Measurements from ENCODE around the gene SHB. TPM values are rescaled to one million over a fixed set of nuclear protein-coding genes. Genes with fewer than 3 reads are reported as not detected.

Gene SHB
- total and polyA plus RNA-seq, 2 of the 13 experiments (the other 11 are each of a cell fraction or from before 2014, with no cell fraction given) = 19.4 to 20.7 TPM

- TF ChIP-seq SP140L (CRISPR knock-in tag; IDR thresholded peaks at IDR 0.05; ENCODE audit: borderline replicate concordance) (peak; percentile 78; the same call in 1 of the 2 replicates), BRCA1 (CRISPR knock-in tag; IDR thresholded peaks at IDR 0.05) (no peak; the same call in 1 of the 2 replicates), PBX3 (CRISPR knock-in tag; IDR thresholded peaks at IDR 0.05; ENCODE audit: borderline replicate concordance) (no peak), ZNF430 (CRISPR knock-in tag; IDR thresholded peaks at IDR 0.05) (no peak; the same call in 1 of the 2 replicates), ZNF691 (CRISPR knock-in tag; IDR thresholded peaks at IDR 0.05; ENCODE audit: borderline replicate concordance, low read depth) (0 out of 2 replicates have a peak, but pooled peaks have one; percentile 47), NFATC3 (CRISPR knock-in tag; IDR thresholded peaks at IDR 0.05) (0 out of 2 replicates have a peak, but pooled peaks have one; percentile 79), MYC (CRISPR knock-in tag; IDR thresholded peaks at IDR 0.05; ENCODE audit: borderline replicate concordance) (peak; percentile 98), ZFP82 (CRISPR knock-in tag; IDR thresholded peaks at IDR 0.05; ENCODE audit: borderline replicate concordance) (peak; percentile 92; the same call in 1 of the 2 replicates), NKX3-1 (CRISPR knock-in tag; IDR thresholded peaks at IDR 0.05) (no peak), ZNF567 (CRISPR knock-in tag; IDR thresholded peaks at IDR 0.05; ENCODE audit: borderline replicate concordance) (peak; percentile 45; the same call in 1 of the 2 replicates), ZFP37 (CRISPR knock-in tag; IDR thresholded peaks at IDR 0.05; ENCODE audit: borderline replicate concordance) (no peak), POLR2A (IDR thresholded peaks at IDR 0.05; ENCODE audit: insufficient read depth in 1 of 2, low read depth in 2 of 2, low read length in 2 of 2) (peak; percentile 25 to 71; a peak in 3 of 4 replicates), ZNF772 (CRISPR knock-in tag; IDR thresholded peaks at IDR 0.05) (peak; percentile 93), SIX4 (CRISPR knock-in tag; IDR thresholded peaks at IDR 0.05) (peak; percentile 57), TCF12 (IDR thresholded peaks at IDR 0.05) (no peak), TCF12 (CRISPR knock-in tag; IDR thresholded peaks at IDR 0.05) (no peak), ATF7 (IDR thresholded peaks at IDR 0.05) (no peak), ATF7 (CRISPR knock-in tag; IDR thresholded peaks at IDR 0.05) (no peak), ZBTB46 (CRISPR knock-in tag; IDR thresholded peaks at IDR 0.05; ENCODE audit: borderline replicate concordance) (peak; percentile 46; the same call in 1 of the 2 replicates), CHCHD3 (CRISPR knock-in tag; IDR thresholded peaks at IDR 0.05) (peak; percentile 83), NCOA5 (CRISPR knock-in tag; IDR thresholded peaks at IDR 0.05) (no peak), ZNF570 (CRISPR knock-in tag; IDR thresholded peaks at IDR 0.05; ENCODE audit: borderline replicate concordance) (no peak), MIER2 (CRISPR knock-in tag; IDR thresholded peaks at IDR 0.05) (peak; percentile 34), MIXL1 (CRISPR knock-in tag; IDR thresholded peaks at IDR 0.05) (peak; percentile 86), RFX5 (IDR thresholded peaks at IDR 0.05; ENCODE audit: low read depth, low read length) (no peak), ZNF446 (CRISPR knock-in tag; IDR thresholded peaks at IDR 0.05) (no peak), ZFAT (CRISPR knock-in tag; conservative IDR thresholded peaks at IDR 0.05) (no peak), HOXA9 (CRISPR knock-in tag; IDR thresholded peaks at IDR 0.05; ENCODE audit: borderline replicate concordance) (no peak), ZC3H13 (CRISPR knock-in tag; IDR thresholded peaks at IDR 0.05) (0 out of 2 replicates have a peak, but pooled peaks have one; percentile 55)
These were observed 165.2 kb downstream of the SHB start, which contains the start of gene SLC25A51 (continued) for GRCh38 chr9:37903647-37904444.

Data from HepG2 (cell line).